GM12801 (cell line): Measurements from ENCODE around the gene KRTAP1-1.

ENCODE experiments used
- CTCF ChIP-seq: IDR thresholded peaks from one replicate; pipeline ENCODE4 v1.5.1; 2011; ENCODE audit warnings: control low read depth; ENCODE audit not compliant: insufficient read length; ENCODE audit errors: extremely low read depth

Gene KRTAP1-1

GRCh38 chr17:41019415-41019814, 21.8 kb downstream of the KRTAP1-1 start:
- no peak for TF ChIP-seq CTCF

GRCh38 chr17:41018541-41018940, 22.7 kb downstream of the KRTAP1-1 start:
- TF ChIP-seq CTCF = no peak

GRCh38 chr17:41016578-41017215, 24.6 kb downstream of the KRTAP1-1 start:
- no peak for TF ChIP-seq CTCF

GRCh38 chr17:41015454-41015853, 25.8 kb downstream of the KRTAP1-1 start:
- TF ChIP-seq CTCF = no peak

- TF ChIP-seq CTCF = no peak
These were observed 27.6 kb downstream of the KRTAP1-1 start for GRCh38 chr17:41013606-41014005.

- TF ChIP-seq CTCF = no peak
These were observed 28.1 kb downstream of the KRTAP1-1 start for GRCh38 chr17:41013181-41013580.

GRCh38 chr17:41012326-41013120, 28.7 kb downstream of the KRTAP1-1 start:
- no peak for TF ChIP-seq CTCF
